AG04449 (cell line): ENCODE data around the gene CAMK2B.

ENCODE experiments used
- CTCF ChIA-PET: fragments of 350-600 bp; formaldehyde crosslinking; extraction: SDS; loops from one replicate; lab custom pipeline; 2021; ENCODE audit warnings: antibody characterized with exemption; lab: Yijun Ruan, JAX
- POLR2A ChIA-PET: fragments of 400-600, 350-600 bp; formaldehyde crosslinking; extraction: SDS; loops from one replicate; lab custom pipeline; 2020; ENCODE audit warnings: antibody characterized with exemption, inconsistent platforms; lab: Yijun Ruan, JAX
- DNase-seq: peaks from one replicate; pipeline ENCODE4 v3.0.0-alpha.2; 2010; ENCODE audit warnings: low read depth, low spot score
- H3K4me3 ChIP-seq: 2 replicates; pipeline ENCODE4 v1.5.1; 2011; ENCODE audit warnings: low read depth, mild to moderate bottlenecking, control low read depth, low read length
- TF ChIP-seq, protein P1 (sequence below): IDR thresholded peaks from one replicate; pipeline ENCODE4 v1.5.1; 2011; ENCODE audit warnings: mild to moderate bottlenecking, moderate library complexity, low read length, control low read depth, inconsistent platforms; ENCODE audit not compliant: insufficient read depth; ENCODE audit errors: missing control alignments

The CAMK2B gene

DNA sequence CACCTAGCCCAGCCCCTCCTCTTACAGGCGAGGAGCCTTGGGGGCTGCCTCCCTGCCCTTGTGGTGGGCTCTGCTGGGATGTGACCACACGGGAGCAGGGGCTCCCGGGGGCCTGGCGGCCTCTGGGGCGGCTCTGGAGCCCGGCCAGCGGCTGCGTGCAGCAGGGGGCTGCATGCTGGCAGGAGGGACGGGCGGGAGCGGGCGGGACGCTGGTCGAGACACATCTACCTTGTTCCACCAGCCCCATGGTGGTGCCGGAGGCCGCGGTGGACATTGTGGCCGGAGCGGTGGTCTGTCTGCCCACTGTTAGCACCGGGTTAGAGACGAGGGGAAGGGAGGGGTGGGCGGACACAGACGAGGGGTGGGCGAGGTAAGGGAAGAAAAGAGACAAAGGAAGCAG, 86.0 kb downstream of the CAMK2B start:
- CTCF ChIA-PET: interaction anchor here (3.4 to 5.2 kb wide), 3 partner anchors 235 to 241 kb away, joined by 25 to 45 read pairs (median 36); no protein-coding TSS in a partner anchor

DNA sequence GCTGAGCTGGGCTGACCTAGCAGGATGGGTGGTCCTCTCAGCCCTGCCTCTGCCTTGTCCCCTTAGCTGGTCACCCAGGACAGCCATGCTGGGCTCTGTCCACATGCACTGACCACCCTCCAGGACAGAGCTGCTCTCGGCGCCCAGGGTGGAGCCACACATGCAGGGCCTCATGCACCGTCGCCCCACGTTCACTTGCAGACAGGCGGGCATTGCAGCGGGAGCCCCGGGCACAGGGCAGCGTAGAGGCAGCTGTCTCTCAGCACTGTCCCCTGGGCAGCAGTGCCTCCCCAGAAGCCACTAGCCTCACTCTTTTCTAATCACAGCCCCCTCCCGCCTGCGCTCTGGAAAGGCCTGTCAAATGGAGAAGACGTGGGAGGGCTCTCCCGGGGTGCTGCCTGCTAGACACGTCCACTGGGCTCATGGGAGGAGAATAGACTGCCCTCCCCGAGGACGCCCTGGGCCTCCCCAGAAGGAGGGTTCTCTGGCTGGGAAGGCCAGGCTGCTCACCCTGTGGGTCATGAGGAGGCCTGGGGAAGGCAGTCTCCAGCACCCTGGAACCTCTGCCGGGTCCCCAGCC, 87.2 kb downstream of the CAMK2B start:
- no peak overlapping the region for H3K4me3 ChIP-seq
- no peak for DNase-seq
- TF ChIP-seq, protein P1, sequence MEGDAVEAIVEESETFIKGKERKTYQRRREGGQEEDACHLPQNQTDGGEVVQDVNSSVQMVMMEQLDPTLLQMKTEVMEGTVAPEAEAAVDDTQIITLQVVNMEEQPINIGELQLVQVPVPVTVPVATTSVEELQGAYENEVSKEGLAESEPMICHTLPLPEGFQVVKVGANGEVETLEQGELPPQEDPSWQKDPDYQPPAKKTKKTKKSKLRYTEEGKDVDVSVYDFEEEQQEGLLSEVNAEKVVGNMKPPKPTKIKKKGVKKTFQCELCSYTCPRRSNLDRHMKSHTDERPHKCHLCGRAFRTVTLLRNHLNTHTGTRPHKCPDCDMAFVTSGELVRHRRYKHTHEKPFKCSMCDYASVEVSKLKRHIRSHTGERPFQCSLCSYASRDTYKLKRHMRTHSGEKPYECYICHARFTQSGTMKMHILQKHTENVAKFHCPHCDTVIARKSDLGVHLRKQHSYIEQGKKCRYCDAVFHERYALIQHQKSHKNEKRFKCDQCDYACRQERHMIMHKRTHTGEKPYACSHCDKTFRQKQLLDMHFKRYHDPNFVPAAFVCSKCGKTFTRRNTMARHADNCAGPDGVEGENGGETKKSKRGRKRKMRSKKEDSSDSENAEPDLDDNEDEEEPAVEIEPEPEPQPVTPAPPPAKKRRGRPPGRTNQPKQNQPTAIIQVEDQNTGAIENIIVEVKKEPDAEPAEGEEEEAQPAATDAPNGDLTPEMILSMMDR: no peak
- ChIA-PET POLR2A (no interaction called here), CTCF (interaction anchor here (1.1 kb wide), 1 partner anchor 21 kb away, joined by 3 read pairs; no protein-coding TSS in a partner anchor)

More for the DNA sequence above, 86.0 kb downstream of the CAMK2B start:
- no peak for DNase-seq
- no peak overlapping the region for H3K4me3 ChIP-seq
- POLR2A ChIA-PET: no interaction called here
- TF ChIP-seq, protein P1: no peak

DNA sequence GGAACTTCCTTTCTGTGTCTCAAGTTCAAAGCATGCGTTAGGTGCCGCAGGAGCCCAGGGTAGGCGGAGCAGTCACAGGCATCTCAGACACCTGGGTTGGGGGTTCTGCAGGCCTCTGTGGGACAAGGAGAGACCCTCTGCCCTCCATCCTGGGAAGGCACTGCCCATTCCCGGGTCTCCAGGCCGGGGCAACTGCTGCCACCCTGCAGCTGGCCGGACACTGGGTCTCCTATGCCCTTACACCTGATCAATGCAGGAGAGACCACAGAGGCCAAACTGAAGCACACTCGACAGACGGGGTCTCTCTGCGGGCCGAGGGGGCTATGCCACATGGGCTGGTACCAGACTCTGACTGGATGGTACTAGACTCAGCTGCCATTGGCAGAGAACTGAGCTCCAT, 87.7 kb downstream of the CAMK2B start:
- ChIA-PET CTCF (no interaction called here), POLR2A (no interaction called here)
- no peak for DNase-seq
- no peak overlapping the region for H3K4me3 ChIP-seq
- TF ChIP-seq, protein P1: no peak

DNA sequence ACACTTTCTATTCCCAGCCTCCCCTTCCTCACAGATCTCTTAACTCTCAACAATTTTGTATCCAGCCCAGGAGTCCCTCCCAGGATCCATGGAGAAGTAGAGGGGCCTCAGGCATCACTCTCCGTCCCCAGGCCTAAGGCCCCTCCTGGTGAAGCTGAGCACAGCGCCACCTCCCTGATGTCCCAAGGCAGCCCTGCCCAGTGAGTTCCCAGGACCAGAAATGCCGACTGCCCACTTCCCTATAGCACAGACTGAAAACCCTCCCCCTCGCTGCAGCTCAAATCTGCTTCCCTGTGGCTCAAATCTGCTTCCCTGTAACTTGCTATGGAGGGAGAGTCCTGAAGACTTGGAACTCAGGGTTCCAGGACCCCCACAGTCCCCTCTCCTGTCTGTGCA, 89.1 kb downstream of the CAMK2B start:
- POLR2A ChIA-PET: no interaction called here
- no peak for DNase-seq
- TF ChIP-seq, protein P1: no peak
- CTCF ChIA-PET: interaction anchor here (0.7 to 1.0 kb wide), 3 partner anchors 244 to 329 kb away, joined by 3 to 4 read pairs (median 3); no protein-coding TSS in a partner anchor
- H3K4me3 ChIP-seq: no peak overlapping the region

DNA sequence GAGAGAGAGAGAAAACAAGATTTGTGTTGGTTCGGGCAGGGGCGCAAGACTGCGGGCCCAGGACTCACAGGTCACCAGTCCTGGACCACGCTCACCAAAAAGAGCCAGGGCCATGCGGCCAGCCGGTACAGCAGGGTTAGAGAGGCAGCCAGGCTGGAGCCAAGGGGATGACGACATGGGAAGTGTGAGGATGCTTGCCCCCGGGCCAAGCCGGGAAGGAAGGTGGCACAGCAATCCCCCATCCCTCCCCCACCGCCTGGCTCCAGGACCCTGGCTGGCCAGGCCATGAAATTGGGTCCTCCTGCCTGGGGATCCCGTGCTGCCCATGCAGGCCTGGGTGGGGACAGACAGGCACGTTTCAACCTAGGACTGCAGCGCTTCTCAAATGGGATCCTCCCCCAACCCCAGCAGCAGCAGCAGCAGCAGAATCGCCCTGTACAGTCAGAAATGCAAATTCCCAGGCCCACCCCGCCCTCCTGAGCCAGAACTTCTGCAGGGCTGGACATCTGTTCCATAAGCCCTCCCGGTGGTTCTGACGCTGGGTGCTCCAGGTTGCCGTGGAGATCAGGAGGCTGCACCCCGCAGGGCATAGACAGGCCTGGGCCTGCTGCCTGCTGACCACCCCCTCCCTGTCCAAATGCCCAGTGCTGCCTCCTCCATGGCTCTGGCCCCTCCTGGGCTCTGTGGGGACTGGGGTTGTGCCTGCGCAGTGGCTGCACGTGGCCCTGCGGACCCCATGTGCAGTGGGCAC, 89.6 kb downstream of the CAMK2B start:
- DNase-seq: no peak
- no peak overlapping the region for H3K4me3 ChIP-seq
- ChIA-PET POLR2A (no interaction called here), CTCF (interaction anchor here (0.7 kb wide), 1 partner anchor 330 kb away, joined by 3 read pairs; no protein-coding TSS in a partner anchor)
- TF ChIP-seq, protein P1: no peak

DNA sequence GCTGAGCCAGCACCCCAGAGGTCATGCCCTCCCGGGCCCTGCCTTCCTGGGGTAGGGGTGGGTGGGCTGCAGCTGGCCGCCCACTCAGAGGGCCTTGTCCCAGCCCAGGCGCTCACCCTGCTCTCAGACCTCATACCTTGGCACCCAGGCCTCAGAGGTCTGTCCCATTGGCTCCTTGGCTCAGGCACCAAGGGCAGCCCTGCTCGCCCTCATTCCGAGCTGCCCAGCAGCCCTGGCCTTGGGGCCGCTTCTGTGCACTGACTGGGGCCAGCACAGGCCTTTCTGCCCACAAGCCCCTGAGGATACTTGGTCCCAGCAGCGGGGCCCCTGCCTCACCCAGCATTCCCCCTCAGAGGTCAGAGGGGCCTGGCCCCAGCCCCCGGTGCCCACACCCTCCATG, 90.3 kb downstream of the CAMK2B start:
- ChIA-PET POLR2A (no interaction called here), CTCF (no interaction called here)
- H3K4me3 ChIP-seq: no peak overlapping the region
- no peak for DNase-seq
- TF ChIP-seq, protein P1: no peak
